ENCODE data around the gene SLC25A43.

- TF ChIP-seq CTCF (IDR thresholded peaks at IDR 0.05) (no peak), POLR2A (IDR thresholded peaks at IDR 0.05) (no peak)
Observed at GRCh38 chrX:119481323-119481801, 82.2 kb downstream of the SLC25A43 start.
